K562 (cell line): ENCODE data around the gene CPZ.

Experiments
- CTCF ChIP-seq, 3 experiments: IDR thresholded peaks in 2 of 3; conservative IDR thresholded peaks in 1 of 3; 2 replicates each; pipeline ENCODE4 v1.5.1; 2011 to 2012; ENCODE audit warnings: low read length in 3 of 3, mild to moderate bottlenecking in 3 of 3, control low read depth in 2 of 3, improper control_type of control experiment in 1 of 3, inconsistent platforms in 1 of 3, low read depth in 1 of 3, mixed read lengths in 1 of 3, moderate library complexity in 1 of 3; ENCODE audit not compliant: insufficient read depth in 2 of 3
- EP300 ChIP-seq: IDR thresholded peaks from 2 replicates; pipeline ENCODE4 v1.6.1; 2012; ENCODE audit warnings: low read length, improper control_type of control experiment
- GATAD2A ChIP-seq: fragments of 450-650 bp; IDR thresholded peaks from 2 replicates; pipeline ENCODE4 v1.6.1; 2017
- POLR2A ChIP-seq: fragments of 450-650 bp; conservative IDR thresholded peaks from 2 replicates; pipeline ENCODE4 v1.6.1; 2016
- RBM39 ChIP-seq: fragments of 200-400 bp; formaldehyde crosslinking; optimal IDR thresholded peaks from 2 replicates; pipeline ENCODE3; 2018; ENCODE audit warnings: low read depth, low read length

GRCh38 chr4:8546766-8547107 lies 45.8 kb upstream of the CPZ start:
- TF ChIP-seq CTCF (IDR thresholded peaks at IDR 0.05 in 2 of 3, conservative IDR thresholded peaks at IDR 0.05 in 1 of 3; ENCODE audit: insufficient read depth in 2 of 3, low read depth in 1 of 3, low read length in 3 of 3), result no peak
- no peak for TF ChIP-seq RBM39
- TF ChIP-seq POLR2A, result no peak
- TF ChIP-seq EP300, result no peak
- no peak for TF ChIP-seq GATAD2A
